Heart left ventricle (tissue), 13 donors: ENCODE results near the gene TRMT44.

Experiments
- POLR2A ChIP-seq, 2 donors: fragments of 450-650 bp; IDR thresholded peaks; one replicate each; pipeline ENCODE4 v1.6.1; 2017; ENCODE audit warnings: antibody characterized with exemption in 2 of 2, mild to moderate bottlenecking in 2 of 2, moderate library complexity in 2 of 2
- TF ChIP-seq, protein P1 (sequence below), 12 donors: fragments of 200-600 bp; sonication (generic) in 4 of 12; IDR thresholded peaks; one replicate each; pipeline versions ENCODE4 v1.5.0 to v1.8.0; 2018 to 2022; ENCODE audit warnings: antibody characterized with exemption in 12 of 12, mild to moderate bottlenecking in 5 of 12
- donor health status: ischemic (EF 13 %, LVEDD 7.1; RV severe dilation, severe dysfunction).
- donor health status: DM: no; HTN: yes; CAD: no.
- donor health status: DM: no; HTN: no; CAD: no.
- donor health status: ischemic (EF 25% LVEDD 6.9; RV normal size, moderate dysfunction).
- donor health status: ischemic (EF 25% LVEDD 5.7; RV mildly dilated, moderate dysfunction).
- donor health status: ischemic (EF 35%, LVEDD 5.7; RV mildly dilated, moderate dysfunction).
- donor health status: nonischemic (EF 11% LVEDD 7.7; RV severe dilation, severe dysfunction).
- donor health status: DM: yes; HTN: yes; CAD: no.
- donor health status: PGD.
- donor health status: ischemic (EF 29% LVEDD 5.4; RV normal size, mild dysfunction).
- donor health status: nonischemic (EF 23%, LVEDD 6.1; RV moderate dilation, normal function).

GRCh38 chr4:8504279-8505007, 63.9 kb downstream of the TRMT44 start:
- TF ChIP-seq, protein P1, sequence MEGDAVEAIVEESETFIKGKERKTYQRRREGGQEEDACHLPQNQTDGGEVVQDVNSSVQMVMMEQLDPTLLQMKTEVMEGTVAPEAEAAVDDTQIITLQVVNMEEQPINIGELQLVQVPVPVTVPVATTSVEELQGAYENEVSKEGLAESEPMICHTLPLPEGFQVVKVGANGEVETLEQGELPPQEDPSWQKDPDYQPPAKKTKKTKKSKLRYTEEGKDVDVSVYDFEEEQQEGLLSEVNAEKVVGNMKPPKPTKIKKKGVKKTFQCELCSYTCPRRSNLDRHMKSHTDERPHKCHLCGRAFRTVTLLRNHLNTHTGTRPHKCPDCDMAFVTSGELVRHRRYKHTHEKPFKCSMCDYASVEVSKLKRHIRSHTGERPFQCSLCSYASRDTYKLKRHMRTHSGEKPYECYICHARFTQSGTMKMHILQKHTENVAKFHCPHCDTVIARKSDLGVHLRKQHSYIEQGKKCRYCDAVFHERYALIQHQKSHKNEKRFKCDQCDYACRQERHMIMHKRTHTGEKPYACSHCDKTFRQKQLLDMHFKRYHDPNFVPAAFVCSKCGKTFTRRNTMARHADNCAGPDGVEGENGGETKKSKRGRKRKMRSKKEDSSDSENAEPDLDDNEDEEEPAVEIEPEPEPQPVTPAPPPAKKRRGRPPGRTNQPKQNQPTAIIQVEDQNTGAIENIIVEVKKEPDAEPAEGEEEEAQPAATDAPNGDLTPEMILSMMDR (IDR thresholded peaks at IDR 0.05), result no peak
- no peak for TF ChIP-seq POLR2A (IDR thresholded peaks at IDR 0.05)
